ENCODE data around the gene ARHGAP22.

- TF ChIP-seq CTCF (IDR thresholded peaks at IDR 0.05) (no peak), POLR2A (IDR thresholded peaks at IDR 0.05) (no peak), POLR2AphosphoS5 (IDR thresholded peaks at IDR 0.05) (no peak)
Observed at GRCh38 chr10:48414778-48415177, 190.1 kb downstream of the ARHGAP22 start.
